22Rv1 (cell line): ENCODE results near the gene ASGR2.

Experiments
- H3K27ac ChIP-seq: fragments of 450-650 bp; 2 replicates; pipeline ENCODE4 v1.5.1; 2017
- ZFX ChIP-seq: fragments of 450-650 bp; IDR thresholded peaks from 2 replicates; pipeline ENCODE4 v1.6.1; 2017; ENCODE audit warnings: antibody characterized with exemption, borderline replicate concordance
- TF ChIP-seq, protein P1 (sequence below): fragments of 450-650 bp; IDR thresholded peaks from 2 replicates; pipeline ENCODE4 v1.5.1; 2017; ENCODE audit warnings: mild to moderate bottlenecking

Gene ASGR2

DNA sequence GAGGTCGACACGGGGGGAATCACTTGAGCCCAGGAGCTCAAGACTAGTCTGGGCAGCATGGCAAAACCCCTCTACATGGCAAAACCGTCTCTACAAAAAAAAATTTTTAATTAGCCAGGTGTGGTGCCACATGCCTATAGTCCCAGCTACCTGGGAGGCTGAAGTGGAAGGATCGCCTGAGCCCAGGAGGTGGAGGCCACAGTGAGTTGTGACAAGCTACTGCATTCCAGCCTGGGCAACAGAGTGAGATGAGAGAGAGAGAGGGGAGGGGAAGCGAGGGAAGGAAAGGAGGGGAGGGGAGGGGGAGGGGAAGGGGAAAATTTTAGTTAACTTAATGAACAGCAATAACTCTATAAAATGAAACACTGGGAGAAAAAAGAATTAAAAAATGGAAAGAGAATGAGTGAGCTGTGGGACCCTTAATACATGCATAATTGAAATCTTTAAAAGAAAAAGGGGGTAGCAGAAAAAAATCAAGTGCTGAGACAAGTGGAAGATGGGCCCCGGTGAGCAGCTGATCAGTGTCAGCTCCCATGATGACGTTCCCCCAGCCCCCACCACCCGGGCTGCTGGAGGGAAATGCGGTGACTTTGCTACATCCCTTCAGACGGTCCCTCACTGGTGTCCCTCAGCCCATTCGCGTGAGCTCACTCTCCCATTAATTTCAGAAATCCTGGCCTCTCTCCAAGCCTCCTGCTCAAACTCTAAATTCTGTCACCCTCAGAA lies 2.7 kb downstream of the ASGR2 start:
- H3K27ac ChIP-seq, result no peak overlapping the region
- TF ChIP-seq, protein P1, sequence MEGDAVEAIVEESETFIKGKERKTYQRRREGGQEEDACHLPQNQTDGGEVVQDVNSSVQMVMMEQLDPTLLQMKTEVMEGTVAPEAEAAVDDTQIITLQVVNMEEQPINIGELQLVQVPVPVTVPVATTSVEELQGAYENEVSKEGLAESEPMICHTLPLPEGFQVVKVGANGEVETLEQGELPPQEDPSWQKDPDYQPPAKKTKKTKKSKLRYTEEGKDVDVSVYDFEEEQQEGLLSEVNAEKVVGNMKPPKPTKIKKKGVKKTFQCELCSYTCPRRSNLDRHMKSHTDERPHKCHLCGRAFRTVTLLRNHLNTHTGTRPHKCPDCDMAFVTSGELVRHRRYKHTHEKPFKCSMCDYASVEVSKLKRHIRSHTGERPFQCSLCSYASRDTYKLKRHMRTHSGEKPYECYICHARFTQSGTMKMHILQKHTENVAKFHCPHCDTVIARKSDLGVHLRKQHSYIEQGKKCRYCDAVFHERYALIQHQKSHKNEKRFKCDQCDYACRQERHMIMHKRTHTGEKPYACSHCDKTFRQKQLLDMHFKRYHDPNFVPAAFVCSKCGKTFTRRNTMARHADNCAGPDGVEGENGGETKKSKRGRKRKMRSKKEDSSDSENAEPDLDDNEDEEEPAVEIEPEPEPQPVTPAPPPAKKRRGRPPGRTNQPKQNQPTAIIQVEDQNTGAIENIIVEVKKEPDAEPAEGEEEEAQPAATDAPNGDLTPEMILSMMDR, result no peak
- TF ChIP-seq ZFX, result no peak

DNA sequence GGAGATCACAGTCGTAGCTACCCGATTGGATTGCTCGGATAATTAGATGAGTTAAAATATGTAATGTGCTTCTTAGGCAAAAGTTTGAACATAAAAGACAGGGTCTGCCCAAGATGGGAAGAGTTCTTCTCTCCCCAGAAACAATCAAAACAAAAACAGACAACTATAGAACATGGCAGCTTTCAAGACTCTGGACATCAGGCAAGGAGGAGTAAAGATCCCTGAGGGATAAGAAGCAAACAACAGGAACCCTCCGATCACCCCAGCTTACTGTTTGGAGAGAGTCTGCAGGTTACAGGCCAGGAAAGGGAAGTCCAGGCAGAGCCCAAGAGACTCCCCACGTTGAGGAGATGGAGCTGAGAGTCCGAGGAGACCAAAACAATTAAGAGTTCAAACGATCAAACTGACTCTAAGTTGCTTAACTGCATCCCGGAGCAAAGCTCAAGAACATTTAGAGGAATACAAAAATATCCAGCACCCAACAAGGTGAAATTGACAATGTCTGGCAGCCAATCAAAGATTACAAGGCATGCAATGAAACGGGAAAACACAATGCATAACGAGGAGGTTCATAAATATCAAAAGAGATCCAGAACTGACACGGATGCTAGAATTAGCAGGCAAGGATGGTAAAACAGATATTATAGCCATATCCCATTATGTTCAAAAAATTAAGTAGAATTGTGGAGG lies 3.9 kb downstream of the ASGR2 start:
- no peak for TF ChIP-seq ZFX
- TF ChIP-seq, protein P1, result no peak
- H3K27ac ChIP-seq, result no peak overlapping the region

DNA sequence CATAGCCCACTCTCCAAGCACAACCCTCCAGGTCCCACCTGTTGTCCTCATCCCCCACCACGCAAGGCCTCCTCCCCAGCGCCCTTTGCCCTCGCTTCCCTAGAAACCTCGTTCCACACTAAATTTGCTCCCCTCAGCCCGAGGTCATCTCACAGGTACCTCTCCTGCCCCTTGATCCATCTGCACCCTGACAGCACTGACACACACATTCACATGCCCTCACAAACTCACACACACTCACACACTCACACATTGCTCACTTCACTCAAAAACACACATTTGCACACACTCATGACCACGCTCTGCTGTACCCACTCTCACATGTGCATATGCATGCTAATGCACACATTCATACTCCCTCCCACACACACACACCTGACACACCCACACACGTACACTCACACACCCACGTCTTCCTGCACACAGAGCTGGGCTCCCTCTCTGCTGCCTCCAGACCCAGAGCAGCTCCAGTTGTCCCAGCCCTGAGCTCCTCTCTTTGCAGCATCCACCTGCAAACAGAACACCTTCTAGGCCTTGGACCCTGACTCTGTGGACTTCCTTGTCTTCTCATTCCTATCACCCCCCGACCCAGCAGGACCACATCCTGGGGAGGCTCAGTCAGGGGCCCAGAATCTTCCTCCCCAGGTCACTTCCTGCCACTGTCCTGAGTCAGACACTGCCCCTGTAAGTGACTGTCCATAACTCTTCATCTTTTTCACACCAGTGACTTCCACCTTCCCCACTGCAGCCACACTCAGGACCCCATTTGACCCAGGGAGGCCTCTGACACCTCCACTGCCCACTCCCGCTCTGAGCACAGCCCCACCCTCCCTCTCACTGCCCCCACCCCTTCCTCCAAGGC lies 4.9 kb downstream of the ASGR2 start:
- TF ChIP-seq, protein P1, result no peak
- TF ChIP-seq ZFX, result no peak
- no peak overlapping the region for H3K27ac ChIP-seq

DNA sequence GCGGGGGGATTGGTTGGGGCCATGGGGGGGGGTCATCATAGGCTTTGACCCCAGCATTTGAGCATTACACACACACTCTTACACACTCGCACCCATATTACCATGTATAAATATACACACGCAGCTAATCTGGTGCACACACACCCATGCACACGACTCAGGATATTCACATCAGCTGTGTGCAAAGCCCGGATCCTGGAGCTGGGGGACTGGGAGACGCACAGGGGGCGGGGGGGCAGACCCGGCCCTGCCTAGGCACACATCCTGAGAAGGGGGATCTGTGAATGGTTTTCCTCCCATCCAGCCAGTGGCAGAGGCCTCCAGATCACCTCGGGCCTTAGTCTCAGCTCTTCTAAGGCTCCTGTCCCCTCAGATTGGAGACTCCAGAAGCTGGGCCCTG lies 5.6 kb downstream of the ASGR2 start:
- TF ChIP-seq, protein P1, result no peak
- no peak for TF ChIP-seq ZFX
- H3K27ac ChIP-seq, result no peak overlapping the region

DNA sequence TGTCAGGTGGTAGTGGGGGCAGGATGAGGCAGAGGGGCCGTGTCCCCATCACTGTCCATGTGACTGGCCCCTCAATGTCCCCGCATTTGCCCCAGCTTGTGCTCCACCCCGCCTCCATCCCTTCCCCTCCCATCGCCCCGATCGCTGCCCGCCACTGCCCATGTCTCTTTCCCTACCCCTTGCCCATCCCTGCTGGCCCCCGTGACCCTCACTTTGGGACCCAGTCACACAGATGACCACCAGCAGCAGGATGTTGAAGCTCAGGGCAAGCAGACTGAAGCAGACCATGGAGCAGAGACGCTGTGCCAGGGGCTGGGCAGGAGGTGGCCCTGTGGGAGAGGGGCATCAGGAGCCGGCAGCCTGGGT lies 6.1 kb downstream of the ASGR2 start:
- no peak for TF ChIP-seq ZFX
- TF ChIP-seq, protein P1, result no peak

DNA sequence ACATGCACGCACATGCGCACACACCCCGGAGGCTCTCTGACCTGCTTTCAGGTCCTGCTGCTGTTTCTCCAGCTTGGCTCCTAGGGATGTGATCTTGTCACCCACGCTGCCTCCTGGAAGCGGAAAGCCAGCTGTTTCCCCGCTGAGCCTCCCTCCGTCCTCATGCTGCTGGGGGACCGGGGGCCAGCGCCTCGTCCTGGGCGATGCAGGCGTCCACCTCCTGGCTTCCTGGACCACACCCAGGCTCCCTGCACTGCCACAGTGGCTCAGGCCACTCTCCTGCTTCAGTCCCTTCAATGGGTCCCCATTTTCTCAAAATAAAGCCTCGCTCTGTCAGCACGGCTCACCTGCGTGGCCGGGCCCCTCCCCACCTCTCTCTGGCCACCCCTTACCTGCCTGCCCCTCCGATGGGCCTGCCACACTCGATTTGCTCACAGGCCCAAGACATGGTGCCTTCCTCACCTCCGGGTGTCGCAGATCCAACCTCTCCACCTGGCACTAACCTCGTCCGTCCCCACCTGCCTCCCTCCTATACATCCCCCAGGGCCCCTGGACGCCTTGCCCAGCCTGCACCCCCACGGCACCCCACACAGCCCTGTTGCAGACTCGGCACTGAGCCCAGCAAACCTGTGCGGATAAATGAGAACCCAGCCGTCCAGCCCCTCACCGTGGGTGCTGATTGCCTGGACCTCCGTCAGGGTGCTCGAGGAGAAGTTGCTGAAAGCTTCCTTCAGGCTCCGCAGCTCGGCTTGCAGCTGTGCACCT lies 6.6 kb downstream of the ASGR2 start:
- no peak overlapping the region for H3K27ac ChIP-seq
- TF ChIP-seq ZFX, result no peak
- TF ChIP-seq, protein P1, result no peak

More for the DNA sequence above, 6.1 kb downstream of the ASGR2 start:
- H3K27ac ChIP-seq, result no peak overlapping the region
